SJSA1 (cell line): ENCODE measurements around the gene ATPAF1. TPM values are rescaled to one million over a fixed set of nuclear protein-coding genes. Genes with fewer than 3 reads are reported as not detected.

Source experiments
- DNase-seq, 2 experiments: peaks; one replicate each; pipeline ENCODE4 v3.0.0-alpha.2; 2015 to 2020; ENCODE audit warnings: low spot score in 2 of 2, low read depth in 1 of 2
- H3K27ac ChIP-seq: fragments of 250-450 bp; sonication (Bioruptor Pico); 2 replicates; pipeline ENCODE4 v1.5.1; 2020; ENCODE audit warnings: mild to moderate bottlenecking, moderate library complexity
- H3K27me3 ChIP-seq: fragments of 250-450 bp; sonication (Bioruptor Pico); replicated peaks from 2 replicates; pipeline ENCODE4 v1.5.1; 2020; ENCODE audit warnings: mild to moderate bottlenecking, moderate library complexity
- H3K36me3 ChIP-seq: fragments of 250-450 bp; sonication (Bioruptor Pico); 2 replicates; pipeline ENCODE4 v1.5.1; 2020; ENCODE audit warnings: mild to moderate bottlenecking
- H3K4me1 ChIP-seq: fragments of 250-450 bp; sonication (Bioruptor Pico); replicated peaks from 2 replicates; pipeline ENCODE4 v1.6.1; 2021; ENCODE audit warnings: mild to moderate bottlenecking
- H3K4me3 ChIP-seq: fragments of 250-450 bp; sonication (Bioruptor Pico); 2 replicates; pipeline ENCODE4 v1.5.1; 2020; ENCODE audit warnings: mild to moderate bottlenecking
- H3K9me3 ChIP-seq: fragments of 250-450 bp; sonication (Bioruptor Pico); replicated peaks from 2 replicates; pipeline ENCODE4 v1.5.1; 2020; ENCODE audit warnings: mild to moderate bottlenecking
- total RNA-seq: library from RNA; depleted of rRNA; stranded (reverse); fragments of >200 nt; shearing (Covaris generic); gene quantifications from 2 replicates; pipeline ENCODE4 v1.2.3, GENCODE V29; 2014

ATPAF1 gene
- total RNA-seq, 1 experiment from 2014 or later: 63.2 TPM

DNA sequence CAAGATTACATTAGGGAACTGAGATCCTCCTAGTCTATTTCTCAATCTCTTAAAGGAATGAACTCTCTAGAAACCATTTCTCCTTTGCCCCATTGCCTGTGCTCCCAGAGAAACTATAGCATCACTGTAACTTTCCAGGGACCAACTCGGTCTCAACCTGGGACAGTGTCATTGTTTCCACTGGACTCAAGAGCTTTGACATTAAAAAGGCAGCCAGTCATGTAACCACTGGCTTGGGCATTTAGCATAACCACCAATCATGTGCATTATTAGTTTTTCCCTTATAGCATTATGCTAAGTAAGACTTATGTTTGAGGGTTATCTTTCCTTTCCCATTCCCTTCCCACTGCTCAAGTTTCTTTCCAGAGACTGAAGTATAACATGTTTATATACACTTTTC, 21.7 kb upstream of the ATPAF1 start:
- Histone ChIP-seq H3K4me1 (no peaks in the 10 kb centered on the region), H3K36me3 (peaks cover 89% of the 10 kb centered on the region), H3K9me3 (no peaks in the 10 kb centered on the region), H3K4me3 (no peak overlapping the region), H3K27ac (no peak overlapping the region), H3K27me3 (no peaks in the 10 kb centered on the region)
- no peak for DNase-seq

GRCh38 chr1:46689356-46689755, 21.2 kb upstream of the ATPAF1 start:
- no peaks in the 10 kb centered on the region for H3K27me3 ChIP-seq
- no peaks in the 10 kb centered on the region for H3K4me1 ChIP-seq
- H3K27ac ChIP-seq: no peak overlapping the region
- H3K4me3 ChIP-seq: no peak overlapping the region
- DNase-seq: no peak
- H3K9me3 ChIP-seq: no peaks in the 10 kb centered on the region
- H3K36me3 ChIP-seq: peaks cover 91% of the 10 kb centered on the region

GRCh38 chr1:46687921-46688509, 19.9 kb upstream of the ATPAF1 start:
- no peaks in the 10 kb centered on the region for H3K4me1 ChIP-seq
- H3K27me3 ChIP-seq: no peaks in the 10 kb centered on the region
- H3K4me3 ChIP-seq: no peak overlapping the region
- DNase-seq: no peak
- H3K36me3 ChIP-seq: peaks cover 96% of the 10 kb centered on the region
- H3K9me3 ChIP-seq: no peaks in the 10 kb centered on the region
- H3K27ac ChIP-seq: no peak overlapping the region

GRCh38 chr1:46687093-46687659, 19.0 kb upstream of the ATPAF1 start:
- no peak for DNase-seq
- no peaks in the 10 kb centered on the region for H3K9me3 ChIP-seq
- H3K4me3 ChIP-seq: no peak overlapping the region
- peaks cover 100% of the 10 kb centered on the region for H3K36me3 ChIP-seq
- H3K27me3 ChIP-seq: no peaks in the 10 kb centered on the region
- H3K4me1 ChIP-seq: no peaks in the 10 kb centered on the region
- no peak overlapping the region for H3K27ac ChIP-seq

DNA sequence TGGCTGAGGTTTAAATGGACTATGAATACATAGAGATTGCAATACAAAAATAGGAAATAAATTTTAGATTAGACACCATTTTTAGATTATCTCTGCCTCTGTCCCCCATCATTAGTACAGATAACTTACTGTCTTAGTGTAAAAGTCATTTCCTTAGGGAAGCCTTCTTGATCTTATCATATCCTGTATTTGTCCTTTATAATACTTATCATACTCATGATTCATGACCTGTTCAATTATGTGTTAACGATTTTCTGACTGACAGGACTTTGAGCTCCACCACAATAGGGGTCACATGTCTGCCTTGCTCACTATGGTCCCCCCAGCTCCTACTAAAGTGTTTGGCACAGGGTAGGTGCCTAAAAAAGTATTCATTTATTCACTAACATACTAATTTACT, 18.1 kb upstream of the ATPAF1 start:
- H3K36me3 ChIP-seq: peaks cover 100% of the 10 kb centered on the region
- no peak overlapping the region for H3K27ac ChIP-seq
- no peaks in the 10 kb centered on the region for H3K9me3 ChIP-seq
- no peak for DNase-seq
- H3K27me3 ChIP-seq: no peaks in the 10 kb centered on the region
- no peaks in the 10 kb centered on the region for H3K4me1 ChIP-seq
- no peak overlapping the region for H3K4me3 ChIP-seq

DNA sequence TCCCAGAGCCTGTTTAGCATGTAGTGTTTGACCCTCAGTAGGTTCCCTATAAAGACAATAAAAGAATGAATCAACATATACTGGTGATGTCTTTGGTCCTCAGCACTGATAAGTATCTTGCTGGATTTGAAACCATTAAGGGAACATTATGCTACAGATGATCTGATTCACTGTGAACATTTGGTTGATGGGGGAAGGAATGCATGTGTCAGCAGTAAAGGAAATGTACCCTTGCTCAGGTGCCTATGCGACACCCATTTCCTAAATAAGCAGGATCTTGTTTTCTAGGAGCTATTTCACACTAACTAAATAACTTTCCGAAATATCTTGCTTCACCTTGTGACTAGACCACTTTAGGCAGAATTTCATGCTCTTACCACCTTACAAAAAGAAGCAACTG, 16.5 kb upstream of the ATPAF1 start:
- Histone ChIP-seq H3K36me3 (peaks cover 100% of the 10 kb centered on the region), H3K27ac (no peak overlapping the region), H3K9me3 (no peaks in the 10 kb centered on the region), H3K27me3 (no peaks in the 10 kb centered on the region), H3K4me1 (no peaks in the 10 kb centered on the region), H3K4me3 (no peak overlapping the region)
- no peak for DNase-seq

GRCh38 chr1:46682064-46682463, 13.9 kb upstream of the ATPAF1 start:
- Histone ChIP-seq H3K9me3 (no peaks in the 10 kb centered on the region), H3K36me3 (peaks cover 92% of the 10 kb centered on the region), H3K27me3 (no peaks in the 10 kb centered on the region), H3K4me1 (no peaks in the 10 kb centered on the region), H3K4me3 (no peak overlapping the region), H3K27ac (no peak overlapping the region)
- DNase-seq: no peak

GRCh38 chr1:46681333-46682034, 13.3 kb upstream of the ATPAF1 start:
- Histone ChIP-seq H3K27me3 (no peaks in the 10 kb centered on the region), H3K9me3 (no peaks in the 10 kb centered on the region), H3K4me3 (no peak overlapping the region), H3K36me3 (peaks cover 92% of the 10 kb centered on the region), H3K4me1 (no peaks in the 10 kb centered on the region), H3K27ac (no peak overlapping the region)
- DNase-seq: no peak

DNA sequence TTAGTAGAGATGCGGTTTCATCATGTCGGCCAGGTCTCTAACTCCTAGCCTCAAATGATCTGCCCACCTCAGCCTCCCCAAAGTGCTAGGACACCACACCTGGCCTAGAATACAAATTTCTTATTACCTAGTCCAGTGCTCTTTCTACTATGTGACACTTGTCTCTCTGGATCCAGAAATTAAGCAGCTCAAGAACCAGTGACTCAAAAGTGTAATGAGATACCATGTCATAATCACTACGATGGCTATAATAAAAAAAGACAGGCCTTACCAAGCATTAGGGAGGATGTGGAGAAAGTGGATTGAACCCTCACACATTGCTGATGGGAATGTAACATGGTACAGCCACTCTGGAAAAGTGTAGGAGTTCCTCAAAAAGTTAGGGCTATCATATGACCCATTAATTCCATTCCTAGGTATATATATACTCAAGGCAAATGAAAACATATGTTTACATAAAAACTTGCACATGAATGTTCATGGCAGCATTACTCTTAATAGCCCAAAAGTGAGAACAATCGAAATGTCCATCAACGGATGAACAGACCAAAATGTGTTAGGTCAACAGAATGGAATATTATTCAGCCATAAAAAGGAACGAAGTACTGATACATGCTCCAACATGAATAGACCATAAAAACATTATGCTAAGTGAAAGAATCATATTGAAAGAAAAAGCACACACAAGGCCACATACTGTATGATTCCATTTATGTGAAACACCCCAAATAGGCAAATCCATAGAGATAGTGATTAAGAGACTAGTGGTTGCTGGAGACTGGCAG, 11.8 kb upstream of the ATPAF1 start:
- H3K27ac ChIP-seq: no peak overlapping the region
- peaks cover 92% of the 10 kb centered on the region for H3K36me3 ChIP-seq
- no peaks in the 10 kb centered on the region for H3K4me1 ChIP-seq
- no peaks in the 10 kb centered on the region for H3K27me3 ChIP-seq
- no peak overlapping the region for H3K4me3 ChIP-seq
- DNase-seq: no peak
- H3K9me3 ChIP-seq: no peaks in the 10 kb centered on the region

- DNase-seq: no peak
- H3K27ac ChIP-seq: no peak overlapping the region
- H3K36me3 ChIP-seq: peaks cover 86% of the 10 kb centered on the region
- peaks cover 5% of the 10 kb centered on the region; the same call in 1 of the 2 replicates for H3K4me1 ChIP-seq
- H3K27me3 ChIP-seq: no peaks in the 10 kb centered on the region
- no peak overlapping the region for H3K4me3 ChIP-seq
- H3K9me3 ChIP-seq: no peaks in the 10 kb centered on the region
Measured at GRCh38 chr1:46677339-46677738, 9.2 kb upstream of the ATPAF1 start.

GRCh38 chr1:46676531-46676930, 8.4 kb upstream of the ATPAF1 start:
- H3K9me3 ChIP-seq: no peaks in the 10 kb centered on the region
- H3K27me3 ChIP-seq: no peaks in the 10 kb centered on the region
- H3K36me3 ChIP-seq: peaks cover 78% of the 10 kb centered on the region
- H3K4me1 ChIP-seq: peaks cover 5% of the 10 kb centered on the region; the same call in 1 of the 2 replicates
- H3K27ac ChIP-seq: no peak overlapping the region
- DNase-seq: no peak
- no peak overlapping the region for H3K4me3 ChIP-seq

GRCh38 chr1:46675549-46676314, 7.6 kb upstream of the ATPAF1 start:
- no peak overlapping the region for H3K27ac ChIP-seq
- no peak for DNase-seq
- no peaks in the 10 kb centered on the region for H3K27me3 ChIP-seq
- H3K9me3 ChIP-seq: no peaks in the 10 kb centered on the region
- H3K36me3 ChIP-seq: peaks cover 70% of the 10 kb centered on the region
- no peak overlapping the region for H3K4me3 ChIP-seq
- H3K4me1 ChIP-seq: peaks cover 5% of the 10 kb centered on the region; the same call in 1 of the 2 replicates

DNA sequence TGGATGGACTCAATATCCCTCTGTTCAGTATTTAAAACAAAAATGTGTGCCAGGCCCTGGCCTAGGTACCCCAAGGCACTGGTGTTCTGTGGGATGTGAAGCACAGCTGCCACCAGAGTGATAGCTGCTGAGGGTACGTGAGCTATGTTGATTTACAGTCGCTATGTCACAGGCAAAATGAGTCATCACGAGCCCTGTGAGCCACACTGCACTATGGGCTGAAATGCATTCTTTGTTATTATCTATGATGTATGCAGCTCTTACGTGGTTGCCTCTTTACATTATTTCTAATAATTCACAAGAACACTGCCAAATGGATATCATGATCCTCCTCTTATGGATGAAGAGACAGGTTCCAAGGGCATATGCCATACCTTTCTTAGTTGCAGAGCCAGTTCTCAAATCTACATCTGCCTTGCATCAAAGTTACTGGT, 5.6 kb upstream of the ATPAF1 start:
- peaks cover 53% of the 10 kb centered on the region for H3K36me3 ChIP-seq

More for the DNA sequence above, 5.6 kb upstream of the ATPAF1 start:
- H3K4me3 ChIP-seq: no peak overlapping the region
- no peaks in the 10 kb centered on the region for H3K9me3 ChIP-seq
- peaks cover 5% of the 10 kb centered on the region; the same call in 1 of the 2 replicates for H3K4me1 ChIP-seq
- no peaks in the 10 kb centered on the region for H3K27me3 ChIP-seq
- H3K27ac ChIP-seq: no peak overlapping the region
- no peak for DNase-seq
